Endothelial cell (in vitro differentiated cells): ENCODE measurements around the gene RPL7A. TPM values are rescaled to one million over a fixed set of nuclear protein-coding genes. Genes with fewer than 3 reads are reported as not detected.
"Not testable (repeated sequence)": the region's sequence is repeated elsewhere in the genome, so short reads cannot be mapped to it uniquely, and the experiment has no call there.

ENCODE experiments used
- DNase-seq: peaks from one replicate; pipeline ENCODE4 v3.0.0; 2021; ENCODE audit warnings: low spot score
- H3K27ac Mint-ChIP-seq: one replicate; pipeline ENCODE4 v1.8.0; 2021; ENCODE audit warnings: mixed read lengths, inconsistent platforms; ENCODE audit not compliant: unreplicated experiment
- H3K27me3 Mint-ChIP-seq: one replicate; pipeline ENCODE4 v1.8.0; 2021; ENCODE audit warnings: mild to moderate bottlenecking, moderate library complexity, mixed read lengths, inconsistent platforms; ENCODE audit not compliant: unreplicated experiment
- H3K36me3 Mint-ChIP-seq: one replicate; pipeline ENCODE4 v1.8.0; 2021; ENCODE audit warnings: mild to moderate bottlenecking, low read depth, mixed read lengths, inconsistent platforms; ENCODE audit not compliant: unreplicated experiment
- H3K4me1 Mint-ChIP-seq: one replicate; pipeline ENCODE4 v1.8.0; 2021; ENCODE audit warnings: mild to moderate bottlenecking, mixed read lengths, inconsistent platforms; ENCODE audit not compliant: unreplicated experiment
- H3K4me3 Mint-ChIP-seq: one replicate; pipeline ENCODE4 v1.8.0; 2021; ENCODE audit warnings: mild to moderate bottlenecking, mixed read lengths, inconsistent platforms; ENCODE audit not compliant: unreplicated experiment
- H3K9me3 Mint-ChIP-seq: one replicate; pipeline ENCODE4 v1.8.0; 2021; ENCODE audit warnings: mixed read lengths, inconsistent platforms; ENCODE audit not compliant: unreplicated experiment
- total RNA-seq: library from RNA; stranded (reverse); fragmentation: NEBNext Ultra II Directional; extraction: Animal tissue kit (Norgen Biotek cat#: 25700); gene quantifications from one replicate; pipeline ENCODE4 v1.2.1, GENCODE V29; 2021; ENCODE audit not compliant: unreplicated experiment
- TF ChIP-seq, protein P1 (sequence below): fragments of 200-600 bp; sonication (generic); IDR thresholded peaks from one replicate; pipeline ENCODE4 v1.5.0; 2021; ENCODE audit warnings: antibody characterized with exemption; ENCODE audit not compliant: unreplicated experiment

The RPL7A gene
- total RNA-seq, 1 donor from 2014 or later, result 2,006 TPM

DNA sequence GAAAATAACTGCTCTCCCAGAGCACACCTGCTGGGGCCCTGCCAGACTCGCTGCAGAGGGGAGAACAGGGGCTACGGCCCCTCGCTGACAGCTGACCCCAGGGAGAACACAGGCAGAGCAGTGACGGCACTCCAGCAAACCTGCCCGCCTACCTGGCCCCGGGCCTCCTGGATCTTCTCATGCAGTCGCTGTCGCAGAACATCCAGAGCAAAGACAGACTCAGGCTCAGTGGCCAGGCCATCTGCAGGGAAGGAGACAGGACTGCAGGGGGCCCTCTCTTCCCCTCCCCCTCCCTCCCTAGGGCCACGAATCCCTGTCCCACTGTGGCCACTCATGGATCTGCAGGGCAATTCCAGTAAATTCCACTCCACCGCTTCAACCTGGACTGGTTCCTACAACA, 14.5 kb upstream of the RPL7A start:
- H3K36me3 Mint-ChIP-seq, result peaks cover 29% of the 10 kb centered on the region
- H3K27ac Mint-ChIP-seq, result no peak overlapping the region
- no peaks in the 10 kb centered on the region for H3K9me3 Mint-ChIP-seq
- peaks cover 17% of the 10 kb centered on the region for H3K4me1 Mint-ChIP-seq
- TF ChIP-seq, protein P1, sequence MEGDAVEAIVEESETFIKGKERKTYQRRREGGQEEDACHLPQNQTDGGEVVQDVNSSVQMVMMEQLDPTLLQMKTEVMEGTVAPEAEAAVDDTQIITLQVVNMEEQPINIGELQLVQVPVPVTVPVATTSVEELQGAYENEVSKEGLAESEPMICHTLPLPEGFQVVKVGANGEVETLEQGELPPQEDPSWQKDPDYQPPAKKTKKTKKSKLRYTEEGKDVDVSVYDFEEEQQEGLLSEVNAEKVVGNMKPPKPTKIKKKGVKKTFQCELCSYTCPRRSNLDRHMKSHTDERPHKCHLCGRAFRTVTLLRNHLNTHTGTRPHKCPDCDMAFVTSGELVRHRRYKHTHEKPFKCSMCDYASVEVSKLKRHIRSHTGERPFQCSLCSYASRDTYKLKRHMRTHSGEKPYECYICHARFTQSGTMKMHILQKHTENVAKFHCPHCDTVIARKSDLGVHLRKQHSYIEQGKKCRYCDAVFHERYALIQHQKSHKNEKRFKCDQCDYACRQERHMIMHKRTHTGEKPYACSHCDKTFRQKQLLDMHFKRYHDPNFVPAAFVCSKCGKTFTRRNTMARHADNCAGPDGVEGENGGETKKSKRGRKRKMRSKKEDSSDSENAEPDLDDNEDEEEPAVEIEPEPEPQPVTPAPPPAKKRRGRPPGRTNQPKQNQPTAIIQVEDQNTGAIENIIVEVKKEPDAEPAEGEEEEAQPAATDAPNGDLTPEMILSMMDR, result no peak
- DNase-seq, result no peak
- H3K4me3 Mint-ChIP-seq, result peak overlapping the region; percentile 59
- H3K27me3 Mint-ChIP-seq, result no peaks in the 10 kb centered on the region

DNA sequence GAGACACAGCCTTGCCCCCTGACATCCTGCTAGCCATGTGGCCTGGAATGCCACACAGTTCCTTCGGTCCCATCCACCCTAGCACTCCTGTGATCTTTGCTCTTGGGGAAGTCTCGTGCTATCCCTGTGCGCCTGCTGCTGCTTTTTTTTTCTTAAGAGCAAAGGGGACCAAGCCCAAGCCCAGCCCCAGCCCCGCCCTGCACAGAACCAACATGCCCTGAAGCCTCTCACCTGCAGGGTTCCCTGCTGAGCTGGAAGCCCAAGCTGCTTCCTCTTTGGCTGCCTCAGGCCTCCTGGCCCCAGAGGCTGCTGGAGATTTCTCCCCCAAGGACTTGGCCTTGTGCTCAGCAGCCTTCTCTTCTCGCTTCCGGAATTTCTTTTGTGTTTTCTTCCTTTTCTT, 13.9 kb upstream of the RPL7A start:
- Mint-ChIP-seq H3K9me3 (no peaks in the 10 kb centered on the region), H3K27me3 (peaks cover 4% of the 10 kb centered on the region), H3K4me1 (peaks cover 17% of the 10 kb centered on the region), H3K4me3 (no peak overlapping the region), H3K27ac (no peak overlapping the region), H3K36me3 (peaks cover 34% of the 10 kb centered on the region)
- TF ChIP-seq, protein P1, result no peak
- DNase-seq, result no peak

DNA sequence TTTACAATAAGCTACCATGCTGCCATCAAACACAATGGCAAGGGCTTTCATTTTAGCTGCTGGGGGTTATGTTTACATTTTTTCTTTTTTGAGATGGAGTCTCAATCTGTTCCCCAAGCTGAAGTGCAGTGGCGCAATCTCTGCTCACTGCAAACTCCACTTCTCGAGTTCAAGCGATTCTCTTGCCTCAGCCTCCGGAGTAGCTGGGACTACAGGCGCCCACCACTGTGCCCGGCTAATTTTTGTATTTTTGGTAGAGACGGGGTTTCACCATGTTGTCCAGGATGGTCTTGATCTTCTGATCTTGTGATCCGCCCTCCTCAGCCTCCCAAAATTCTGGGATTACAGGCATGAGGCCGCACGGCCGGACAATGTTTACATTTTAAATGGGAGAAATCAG, 13.1 kb upstream of the RPL7A start:
- not testable (repeated sequence) for DNase-seq
- peaks cover 34% of the 10 kb centered on the region for H3K36me3 Mint-ChIP-seq

DNA sequence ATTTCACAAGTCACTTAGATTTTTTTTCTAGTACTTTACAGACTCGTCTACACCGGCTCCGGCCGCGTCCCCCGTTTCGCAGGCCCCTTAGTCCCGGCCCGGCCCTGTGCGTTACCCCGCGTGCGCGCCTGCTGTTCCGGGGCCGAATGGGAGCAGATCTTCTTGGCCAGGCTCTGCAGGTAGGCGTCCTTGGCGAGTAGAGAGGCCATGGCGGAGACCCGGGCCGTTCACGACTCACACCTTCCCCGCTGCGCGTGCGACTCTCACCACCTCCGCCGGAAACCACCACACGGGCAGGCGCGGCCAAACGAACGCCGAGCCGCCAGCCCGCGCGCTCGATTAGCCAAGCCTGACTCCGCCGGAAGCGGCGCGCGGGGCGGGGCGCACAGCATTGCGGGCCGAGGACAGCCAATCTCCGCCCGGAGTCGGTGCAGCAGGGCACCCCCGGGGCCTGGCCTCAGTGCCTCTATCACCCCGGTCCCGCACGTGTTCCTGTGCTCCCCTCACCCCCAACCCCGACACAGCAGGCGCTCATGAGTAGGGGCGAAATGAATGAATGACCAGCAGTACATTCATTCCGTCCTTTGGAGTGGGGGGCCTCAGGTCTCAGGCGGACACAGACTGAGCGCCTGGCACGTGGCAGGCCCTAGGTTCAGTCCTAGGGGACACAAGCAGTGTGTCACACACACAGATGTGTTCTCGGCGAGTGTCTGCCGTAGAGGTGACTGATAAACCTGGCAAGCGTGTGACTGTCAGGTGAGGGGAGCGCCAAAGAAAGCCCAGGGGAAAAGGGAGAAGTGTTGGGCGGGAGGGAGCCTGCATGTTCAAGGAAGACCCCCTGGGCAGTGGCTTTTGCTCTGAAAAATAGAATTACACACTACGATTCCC, 11.8 kb upstream of the RPL7A start, which contains the start of gene SURF6:
Gene SURF6, minus strand, starts transcription at position 265 of the 888 bp plus-strand sequence. Its CDS starts 56 bp downstream, at position 209.
- peak within 1 kb of the TSS; percentile 98 for H3K4me3 Mint-ChIP-seq
- peaks cover 34% of the 10 kb centered on the region for H3K36me3 Mint-ChIP-seq
- H3K4me1 Mint-ChIP-seq, result peaks cover 20% of the 10 kb centered on the region
- H3K9me3 Mint-ChIP-seq, result no peaks in the 10 kb centered on the region
- TF ChIP-seq, protein P1, result no peak
- DNase-seq, result peak; percentile 89
- H3K27ac Mint-ChIP-seq, result peak within 1 kb of the TSS; percentile 82
- peaks cover 6% of the 10 kb centered on the region for H3K27me3 Mint-ChIP-seq

More for the DNA sequence above, 13.1 kb upstream of the RPL7A start:
- peaks cover 17% of the 10 kb centered on the region for H3K4me1 Mint-ChIP-seq
- not testable (repeated sequence) for H3K27ac Mint-ChIP-seq, H3K9me3 Mint-ChIP-seq, H3K27me3 Mint-ChIP-seq
- peak overlapping the region; percentile 98 for H3K4me3 Mint-ChIP-seq

DNA sequence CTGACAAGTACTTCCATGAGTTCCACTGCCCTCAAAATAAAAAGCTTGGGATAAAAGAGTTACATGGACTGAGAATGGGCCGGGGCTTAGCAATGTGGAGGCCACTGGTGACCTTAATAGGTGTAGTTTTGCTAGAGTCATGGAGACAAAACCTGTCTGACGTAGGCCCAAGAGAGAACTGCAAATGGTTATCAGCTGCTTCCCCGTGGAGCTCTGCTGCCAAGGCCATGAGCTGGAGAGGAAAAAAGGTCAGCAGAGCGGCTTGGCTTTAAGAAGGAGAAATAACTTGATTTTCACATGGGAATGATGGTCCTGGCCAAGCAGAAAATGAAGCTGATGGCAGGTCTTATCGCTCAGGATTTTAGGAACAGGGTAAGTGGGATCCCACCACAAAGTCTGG, 8.4 kb upstream of the RPL7A start:
- H3K27ac Mint-ChIP-seq, result no peak overlapping the region

More for the DNA sequence above, 8.4 kb upstream of the RPL7A start:
- peaks cover 6% of the 10 kb centered on the region for H3K27me3 Mint-ChIP-seq
- no peaks in the 10 kb centered on the region for H3K9me3 Mint-ChIP-seq
- peaks cover 21% of the 10 kb centered on the region for H3K36me3 Mint-ChIP-seq
- TF ChIP-seq, protein P1, result no peak
- H3K4me3 Mint-ChIP-seq, result peak overlapping the region; percentile 38
- peaks cover 12% of the 10 kb centered on the region for H3K4me1 Mint-ChIP-seq
- DNase-seq, result no peak
